H1 (cell line): ENCODE measurements around the gene CUL4A. TPM values are rescaled to one million over a fixed set of nuclear protein-coding genes. Genes with fewer than 3 reads are reported as not detected.

ENCODE experiments used
- BCL11A ChIP-seq, 2 experiments: IDR thresholded peaks; one replicate each; pipeline ENCODE4 v1.6.1; 2011; ENCODE audit warnings: low read depth in 2 of 2, low read length in 2 of 2, mild to moderate bottlenecking in 2 of 2
- BRCA1 ChIP-seq: IDR thresholded peaks from 2 replicates; pipeline ENCODE4 v1.6.1; 2012; ENCODE audit warnings: low read depth, low read length, improper control_type of control experiment
- JUND ChIP-seq: IDR thresholded peaks from 2 replicates; pipeline ENCODE4 v1.6.1; 2011; ENCODE audit warnings: mild to moderate bottlenecking, improper control_type of control experiment, low read length
- SIN3A ChIP-seq, 2 experiments: IDR thresholded peaks in 1 of 2; conservative IDR thresholded peaks in 1 of 2; 2 replicates each; pipeline ENCODE4 v1.6.1; 2011 to 2012; ENCODE audit warnings: low read length in 2 of 2, improper control_type of control experiment in 1 of 2, low read depth in 1 of 2, mild to moderate bottlenecking in 1 of 2
- polyA plus RNA-seq, 7 experiments: library from polyadenylated mRNA; depleted of rRNA in 3 of 7; stranded (reverse) in 5 of 7; unstranded in 2 of 7; fragments of >200 nt in 5 of 7; fragments of 200-250 nt in 2 of 7; gene quantifications; 1 replicate in 5 of 7; 2 replicates in 1 of 7; 4 replicates in 1 of 7; pipeline versions ENCODE4 v1.2.1 to v1.2.3, GENCODE V29; 2011 to 2013; ENCODE audit warnings: missing spikeins in 2 of 7, mixed read lengths in 2 of 7
- total RNA-seq: library from RNA; stranded (reverse); fragmentation: NEBNext Ultra II Directional; extraction: Animal tissue kit (Norgen Biotek cat#: 25700); gene quantifications from 2 replicates; pipeline ENCODE4 v1.2.1, GENCODE V29; 2021

Gene CUL4A
- total and polyA plus RNA-seq, 2 of the 8 experiments (the other 6 are each of a cell fraction or from before 2014, with no cell fraction given), result 54.7 to 101 TPM

GRCh38 chr13:113297370-113298042, 88.1 kb downstream of the CUL4A start (continued):
- TF ChIP-seq SIN3A (conservative IDR thresholded peaks at IDR 0.05 in 1 of 2, IDR thresholded peaks at IDR 0.05 in 1 of 2; ENCODE audit: low read depth in 1 of 2, low read length in 2 of 2) (0 out of 4 replicates have a peak, but pooled peaks of 1 of the 2 experiments have one; percentile 18), BCL11A (IDR thresholded peaks at IDR 0.05; ENCODE audit: low read depth in 2 of 2, low read length in 2 of 2) (no peak), JUND (no peak), BRCA1 (no peak)
